Coronary artery (tissue), 2 donors: ENCODE measurements around the gene STING1.
A peak's percentile ranks its signal among the peaks of the same experiment; 100 is the strongest.

Source experiments
- DNase-seq: peaks from one replicate; pipeline ENCODE4 v3.0.0-alpha.2; 2017; ENCODE audit warnings: low spot score
- H3K27ac ChIP-seq, 2 donors: fragments of 200-600 bp; sonication (generic); one replicate each; pipeline ENCODE4 v1.5.1; 2016 to 2019
- H3K4me3 ChIP-seq: fragments of 200-600 bp; sonication (generic); 2 replicates; pipeline ENCODE4 v1.5.1; 2016; ENCODE audit warnings: mild to moderate bottlenecking, moderate library complexity
- TF ChIP-seq, protein P1 (sequence below): fragments of 200-600 bp; sonication (generic); IDR thresholded peaks from one replicate; pipeline ENCODE4 v1.5.1; 2019; ENCODE audit warnings: antibody characterized with exemption

STING1 gene

DNA sequence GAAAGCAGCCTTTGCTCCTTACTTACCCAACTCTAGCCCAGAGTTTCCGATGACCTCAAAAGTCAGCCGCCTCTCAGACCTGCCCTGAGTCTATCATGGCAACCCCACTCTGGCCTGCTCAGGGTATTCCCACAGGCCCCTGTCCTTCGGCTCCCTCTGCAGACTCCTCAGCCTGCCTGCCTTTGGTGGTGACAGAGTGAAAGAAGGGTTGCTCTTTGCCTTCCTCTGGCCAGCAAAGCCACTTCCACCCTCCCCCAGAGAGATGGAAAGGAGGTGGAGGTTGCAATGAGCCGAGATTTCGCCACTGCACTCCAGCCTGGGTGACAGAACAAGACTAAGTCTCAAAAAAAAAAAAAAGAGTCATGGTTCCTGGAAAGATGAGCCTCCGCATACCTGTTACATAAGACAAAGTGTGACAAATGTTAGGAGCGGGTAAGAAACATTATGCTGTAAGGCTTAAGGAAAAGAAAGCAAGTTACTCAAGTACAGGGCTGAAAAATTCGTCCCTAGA lies 14.1 kb downstream of the STING1 start:
- DNase-seq = no peak
- Histone ChIP-seq H3K4me3 (no peak overlapping the region), H3K27ac (no peak overlapping the region)
- TF ChIP-seq, protein P1, sequence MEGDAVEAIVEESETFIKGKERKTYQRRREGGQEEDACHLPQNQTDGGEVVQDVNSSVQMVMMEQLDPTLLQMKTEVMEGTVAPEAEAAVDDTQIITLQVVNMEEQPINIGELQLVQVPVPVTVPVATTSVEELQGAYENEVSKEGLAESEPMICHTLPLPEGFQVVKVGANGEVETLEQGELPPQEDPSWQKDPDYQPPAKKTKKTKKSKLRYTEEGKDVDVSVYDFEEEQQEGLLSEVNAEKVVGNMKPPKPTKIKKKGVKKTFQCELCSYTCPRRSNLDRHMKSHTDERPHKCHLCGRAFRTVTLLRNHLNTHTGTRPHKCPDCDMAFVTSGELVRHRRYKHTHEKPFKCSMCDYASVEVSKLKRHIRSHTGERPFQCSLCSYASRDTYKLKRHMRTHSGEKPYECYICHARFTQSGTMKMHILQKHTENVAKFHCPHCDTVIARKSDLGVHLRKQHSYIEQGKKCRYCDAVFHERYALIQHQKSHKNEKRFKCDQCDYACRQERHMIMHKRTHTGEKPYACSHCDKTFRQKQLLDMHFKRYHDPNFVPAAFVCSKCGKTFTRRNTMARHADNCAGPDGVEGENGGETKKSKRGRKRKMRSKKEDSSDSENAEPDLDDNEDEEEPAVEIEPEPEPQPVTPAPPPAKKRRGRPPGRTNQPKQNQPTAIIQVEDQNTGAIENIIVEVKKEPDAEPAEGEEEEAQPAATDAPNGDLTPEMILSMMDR = no peak

DNA sequence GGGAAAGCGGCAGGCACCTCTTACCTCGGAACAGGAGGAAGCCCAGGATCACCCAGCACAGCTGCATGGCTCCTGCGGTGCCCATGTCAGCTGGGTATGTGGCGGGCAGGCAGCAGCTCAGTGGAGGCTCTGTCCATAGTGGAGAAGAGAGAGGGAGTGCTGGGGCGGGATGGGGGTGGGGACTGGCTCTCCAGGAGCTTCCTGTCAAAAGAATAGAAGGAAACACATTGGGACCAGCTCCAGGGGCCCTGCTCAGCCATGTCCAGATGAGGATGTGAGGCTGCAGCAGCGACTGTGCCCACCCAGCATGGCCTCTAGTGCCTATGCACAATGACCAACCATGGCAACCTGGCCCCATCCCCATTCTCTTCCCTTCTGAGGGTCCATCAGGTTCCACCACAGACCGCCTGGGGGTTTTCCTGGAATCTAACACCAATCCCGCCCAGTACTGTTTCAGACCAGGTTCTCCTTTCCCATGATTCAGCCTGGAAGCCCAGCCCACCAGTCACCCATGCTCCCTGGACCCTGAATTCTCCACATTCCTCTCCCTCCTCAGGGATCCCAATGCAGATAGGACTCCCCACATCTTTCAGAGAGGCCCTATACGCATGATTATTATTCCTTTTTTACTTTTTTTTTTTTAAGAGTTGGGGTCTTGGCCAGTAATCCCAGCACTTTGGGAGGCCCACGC lies 19.8 kb downstream of the STING1 start, which contains the start of gene ECSCR:
ECSCR (minus strand) TSS at position 158 of the 691 bp plus-strand sequence; CDS start at position 85, 73 bp downstream.
- Histone ChIP-seq H3K4me3 (peak within 1 kb of the TSS; percentile 44), H3K27ac (peak within 1 kb of the TSS; percentile 16 to 66)
- no peak for DNase-seq
- TF ChIP-seq, protein P1 = no peak

DNA sequence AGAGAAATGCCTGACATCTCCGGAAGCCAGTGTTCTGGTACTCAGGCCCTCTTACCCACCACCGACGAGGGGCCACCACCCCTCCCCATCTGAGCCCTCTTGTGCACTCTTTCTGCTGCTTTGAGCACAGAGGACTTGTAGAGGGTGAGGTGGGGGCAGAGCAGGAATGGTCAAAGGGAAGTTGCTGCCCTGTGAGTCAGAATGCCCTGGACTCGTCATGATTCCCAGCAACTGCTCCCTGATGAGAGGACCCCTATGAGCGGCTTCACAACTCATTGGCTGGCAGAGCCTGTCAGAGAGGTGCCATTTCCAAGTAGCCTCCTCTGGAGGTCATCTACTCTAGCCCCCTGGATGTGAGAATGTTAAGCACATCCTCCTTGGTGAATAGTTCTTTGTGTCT lies 20.9 kb downstream of the STING1 start:
- peak overlapping the region in 1 of 2 donors; percentile 66 for H3K27ac ChIP-seq
- peak overlapping the region; percentile 44 for H3K4me3 ChIP-seq
- TF ChIP-seq, protein P1 = no peak
- no peak for DNase-seq

DNA sequence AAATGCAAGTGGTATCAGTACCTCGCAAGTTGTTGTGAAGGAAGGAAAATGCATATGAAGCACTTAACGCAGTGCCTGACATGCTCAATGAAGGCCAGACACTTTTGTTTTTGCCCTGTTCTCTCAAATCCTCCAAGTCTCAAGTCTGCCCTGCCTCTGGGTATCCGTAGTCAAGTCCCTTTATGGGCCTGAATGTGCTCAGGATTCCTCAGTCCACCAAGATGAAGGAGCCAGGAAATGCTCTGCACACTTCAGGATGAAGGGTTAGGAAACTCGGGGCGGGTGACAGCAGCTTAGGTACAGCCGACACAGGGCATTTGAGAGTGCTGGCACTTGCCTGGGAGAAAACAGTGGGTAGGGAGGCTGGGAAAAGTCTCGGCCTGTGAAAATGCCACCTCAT lies 21.4 kb downstream of the STING1 start:
- Histone ChIP-seq H3K27ac (peak overlapping the region in 1 of 2 donors; percentile 66), H3K4me3 (peak overlapping the region; percentile 44)
- TF ChIP-seq, protein P1 = no peak
- DNase-seq = no peak

DNA sequence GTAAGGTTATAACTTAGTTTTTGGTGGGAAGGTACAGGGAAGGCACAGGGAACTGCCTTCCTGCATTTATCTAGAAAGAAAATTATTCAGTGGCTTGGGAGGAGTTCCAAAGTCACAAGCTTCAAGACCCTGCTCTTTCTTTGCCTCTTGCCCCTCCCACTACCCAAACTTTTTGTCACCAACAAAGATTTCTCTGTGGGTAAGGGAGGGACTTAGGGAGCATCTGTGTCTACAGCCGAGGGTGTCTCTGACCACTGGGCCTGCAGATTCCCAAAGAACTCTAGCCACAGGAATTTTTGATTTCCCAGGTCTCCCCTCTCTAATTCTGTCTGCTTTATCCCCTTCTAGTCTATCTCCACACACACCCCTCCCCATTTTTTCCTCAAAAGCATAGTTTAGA lies 22.1 kb downstream of the STING1 start:
- Histone ChIP-seq H3K4me3 (no peak overlapping the region), H3K27ac (no peak overlapping the region)
- DNase-seq = no peak
- TF ChIP-seq, protein P1 = no peak

DNA sequence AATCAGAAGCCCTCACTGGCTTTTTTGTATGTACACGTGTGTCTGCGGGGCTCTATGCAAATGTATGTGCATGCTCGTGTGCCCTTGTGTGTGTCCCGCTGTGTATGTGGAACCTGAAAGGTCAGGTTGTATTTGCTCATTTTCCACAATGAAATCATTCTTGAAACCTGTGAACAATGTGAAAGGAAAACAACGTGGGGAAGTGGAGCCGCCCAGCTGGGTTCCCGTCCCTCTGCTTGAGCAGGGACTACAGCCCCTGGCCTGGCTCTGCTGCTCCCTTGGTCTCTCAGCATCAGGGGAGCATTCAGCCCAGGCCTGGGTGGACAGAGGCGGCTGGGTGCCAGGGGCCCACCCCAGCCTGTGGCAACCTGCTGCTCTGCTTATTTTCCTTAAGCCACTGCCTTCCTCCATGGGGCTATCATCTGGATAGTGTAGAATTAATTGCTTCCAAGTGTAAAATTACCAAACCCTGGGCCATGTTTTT lies 23.1 kb downstream of the STING1 start:
- TF ChIP-seq, protein P1 = no peak
- no peak for DNase-seq
- Histone ChIP-seq H3K4me3 (no peak overlapping the region), H3K27ac (peak overlapping the region in 1 of 2 donors; percentile 58)
